Prostate gland (tissue), 2 donors: ENCODE measurements around the gene POGLUT2.
A peak's percentile ranks its signal among the peaks of the same experiment; 100 is the strongest.

ENCODE experiments used
- POLR2A ChIP-seq: fragments of 450-650 bp; IDR thresholded peaks from one replicate; pipeline ENCODE4 v1.6.1; 2016; ENCODE audit warnings: antibody characterized with exemption, mild to moderate bottlenecking
- POLR2AphosphoS5 ChIP-seq: sonication (generic); formaldehyde crosslinking; IDR thresholded peaks from one replicate; pipeline ENCODE4 v1.6.1; 2017; ENCODE audit warnings: antibody characterized with exemption
- TF ChIP-seq, protein P1 (sequence below), 4 experiments: fragments of 200-600 bp in 2 of 4; fragments of 450-650 bp in 2 of 4; sonication (generic) in 2 of 4; IDR thresholded peaks; 1 replicate in 3 of 4; 2 replicates in 1 of 4; pipeline ENCODE4 v1.5.1; 2016 to 2019; ENCODE audit warnings: antibody characterized with exemption in 4 of 4, mild to moderate bottlenecking in 2 of 4, moderate library complexity in 2 of 4

DNA sequence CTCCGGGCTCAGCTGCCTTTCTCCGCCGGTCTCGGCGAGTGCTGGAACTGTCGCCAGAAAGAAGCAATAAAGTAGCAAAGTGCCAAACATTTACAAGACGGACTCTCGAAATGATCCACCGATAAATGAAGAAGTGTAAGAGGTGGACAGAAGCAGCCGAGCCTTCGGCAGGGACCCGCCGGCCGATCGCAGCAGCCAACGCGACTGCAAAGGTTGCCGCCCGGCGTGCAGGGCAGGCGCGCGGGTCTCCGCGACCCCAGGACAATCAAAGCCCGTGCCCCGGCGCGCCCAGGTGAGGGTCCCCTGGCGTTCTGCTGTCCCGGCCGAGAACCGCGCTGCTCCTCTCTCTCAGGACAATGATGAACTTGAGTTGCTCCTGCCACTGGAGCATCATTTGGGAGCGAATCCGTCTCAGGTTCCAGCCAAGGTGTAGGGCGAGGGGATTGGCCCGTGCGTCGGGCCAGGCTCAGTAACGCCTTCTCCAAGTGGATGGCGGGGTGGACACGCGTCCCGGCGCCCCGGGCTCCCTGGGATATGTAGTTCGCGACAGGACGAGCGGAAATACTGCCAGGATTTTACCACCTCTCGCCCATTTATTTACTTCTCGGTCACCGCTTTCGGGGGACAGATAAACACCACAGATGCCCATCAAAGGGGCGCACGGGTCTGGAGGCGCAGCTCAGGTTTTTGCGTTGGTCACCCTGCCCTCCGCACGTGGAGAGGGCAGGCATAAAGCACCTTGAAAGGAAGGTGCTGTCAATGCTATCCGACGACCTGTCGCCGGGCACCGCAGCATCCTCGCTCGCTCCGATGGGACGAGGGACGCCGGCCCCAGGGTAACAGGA lies at the start of gene POGLUT2, which contains the start of gene BIVM:
- TF ChIP-seq, protein P1, sequence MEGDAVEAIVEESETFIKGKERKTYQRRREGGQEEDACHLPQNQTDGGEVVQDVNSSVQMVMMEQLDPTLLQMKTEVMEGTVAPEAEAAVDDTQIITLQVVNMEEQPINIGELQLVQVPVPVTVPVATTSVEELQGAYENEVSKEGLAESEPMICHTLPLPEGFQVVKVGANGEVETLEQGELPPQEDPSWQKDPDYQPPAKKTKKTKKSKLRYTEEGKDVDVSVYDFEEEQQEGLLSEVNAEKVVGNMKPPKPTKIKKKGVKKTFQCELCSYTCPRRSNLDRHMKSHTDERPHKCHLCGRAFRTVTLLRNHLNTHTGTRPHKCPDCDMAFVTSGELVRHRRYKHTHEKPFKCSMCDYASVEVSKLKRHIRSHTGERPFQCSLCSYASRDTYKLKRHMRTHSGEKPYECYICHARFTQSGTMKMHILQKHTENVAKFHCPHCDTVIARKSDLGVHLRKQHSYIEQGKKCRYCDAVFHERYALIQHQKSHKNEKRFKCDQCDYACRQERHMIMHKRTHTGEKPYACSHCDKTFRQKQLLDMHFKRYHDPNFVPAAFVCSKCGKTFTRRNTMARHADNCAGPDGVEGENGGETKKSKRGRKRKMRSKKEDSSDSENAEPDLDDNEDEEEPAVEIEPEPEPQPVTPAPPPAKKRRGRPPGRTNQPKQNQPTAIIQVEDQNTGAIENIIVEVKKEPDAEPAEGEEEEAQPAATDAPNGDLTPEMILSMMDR (IDR thresholded peaks at IDR 0.05), result no peak
- TF ChIP-seq POLR2A, result peak; percentile 37
- TF ChIP-seq POLR2AphosphoS5, result peak; percentile 82
